Stimulated activated CD4-positive, alpha-beta T cell treated with anti-CD3 and anti-CD28 coated beads, Interleukin-2, amount 100 ng/mL, for 24 hours (primary cell): Measurements from ENCODE around the gene ALDOB.
A peak's percentile ranks its signal among the peaks of the same experiment; 100 is the strongest.

ENCODE experiments used
- DNase-seq, 2 donors: peaks; one replicate each; pipeline ENCODE4 v3.0.0-alpha.2; 2020

Gene ALDOB

DNA sequence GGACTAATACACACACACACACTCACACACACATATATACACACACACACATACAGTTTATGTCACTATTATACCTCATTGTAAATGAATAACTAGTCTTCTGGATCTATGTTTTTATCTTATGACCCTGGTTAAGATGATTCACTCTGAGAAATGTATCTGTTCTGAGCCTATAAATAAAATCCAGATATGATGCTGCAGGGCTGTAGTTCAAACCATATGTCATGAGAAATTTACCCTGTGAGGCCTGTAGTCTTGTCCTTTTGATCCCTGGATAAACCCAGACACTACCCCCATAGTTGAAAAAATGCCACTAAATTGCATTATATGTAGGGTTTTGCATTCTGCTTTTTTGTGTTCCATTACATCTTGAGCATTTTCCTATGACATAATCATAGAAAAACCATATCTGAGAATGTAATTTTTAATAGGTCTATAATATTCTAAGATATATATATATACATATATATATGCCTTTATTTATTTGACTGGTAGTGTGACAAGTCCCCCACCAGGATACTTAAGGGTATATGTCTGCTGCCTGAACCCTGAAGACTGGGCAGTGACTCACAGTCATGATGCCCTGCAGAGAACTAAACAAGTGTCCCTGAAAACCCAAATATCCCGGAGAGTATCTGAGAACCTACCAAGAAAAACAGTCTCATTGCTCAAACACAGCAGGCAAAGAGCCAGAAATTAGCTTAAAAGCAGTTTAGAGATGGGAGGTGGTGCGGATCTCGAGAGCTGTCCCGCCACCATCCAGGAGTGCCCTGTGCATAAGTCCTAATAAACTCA, 18.4 kb upstream of the ALDOB start:
- DNase-seq = no peak

DNA sequence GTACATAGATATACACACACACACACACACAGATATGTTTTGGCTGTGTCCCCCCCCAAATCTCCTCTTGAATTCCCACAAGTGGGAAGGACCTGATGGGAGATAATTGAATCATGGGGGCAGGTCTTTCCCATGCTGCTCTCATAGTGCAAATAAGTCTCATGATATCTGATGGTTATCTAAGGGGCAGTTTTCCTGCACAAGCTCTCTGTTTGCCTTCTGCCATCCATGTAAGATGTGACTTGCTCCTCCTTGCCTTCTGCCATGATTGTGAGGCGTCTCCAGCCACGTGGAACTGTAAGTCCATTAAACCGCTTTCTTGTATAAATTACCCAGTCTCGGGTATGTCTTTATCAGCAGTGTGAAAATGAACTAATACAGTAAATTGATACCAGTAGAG, 15.9 kb upstream of the ALDOB start:
- DNase-seq = no peak

DNA sequence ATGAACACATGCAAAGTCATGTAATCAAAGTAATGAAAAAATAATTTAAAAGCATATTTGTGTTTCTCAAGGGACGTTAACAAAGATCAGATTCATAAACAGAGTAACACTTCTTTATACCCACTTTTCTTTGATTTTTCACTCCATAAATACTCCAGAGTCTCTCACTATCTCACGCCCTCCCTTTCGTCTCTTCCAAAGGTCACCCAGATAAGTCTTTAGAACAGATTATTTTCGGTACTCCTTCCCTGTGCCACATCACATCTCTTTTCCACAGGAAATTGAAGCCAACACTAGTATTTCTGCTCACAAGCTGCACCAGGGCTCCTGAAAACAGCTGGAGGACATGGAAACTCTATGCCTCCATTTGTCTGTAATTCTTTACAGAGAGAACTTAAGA, 15.4 kb upstream of the ALDOB start:
- DNase-seq = no peak

DNA sequence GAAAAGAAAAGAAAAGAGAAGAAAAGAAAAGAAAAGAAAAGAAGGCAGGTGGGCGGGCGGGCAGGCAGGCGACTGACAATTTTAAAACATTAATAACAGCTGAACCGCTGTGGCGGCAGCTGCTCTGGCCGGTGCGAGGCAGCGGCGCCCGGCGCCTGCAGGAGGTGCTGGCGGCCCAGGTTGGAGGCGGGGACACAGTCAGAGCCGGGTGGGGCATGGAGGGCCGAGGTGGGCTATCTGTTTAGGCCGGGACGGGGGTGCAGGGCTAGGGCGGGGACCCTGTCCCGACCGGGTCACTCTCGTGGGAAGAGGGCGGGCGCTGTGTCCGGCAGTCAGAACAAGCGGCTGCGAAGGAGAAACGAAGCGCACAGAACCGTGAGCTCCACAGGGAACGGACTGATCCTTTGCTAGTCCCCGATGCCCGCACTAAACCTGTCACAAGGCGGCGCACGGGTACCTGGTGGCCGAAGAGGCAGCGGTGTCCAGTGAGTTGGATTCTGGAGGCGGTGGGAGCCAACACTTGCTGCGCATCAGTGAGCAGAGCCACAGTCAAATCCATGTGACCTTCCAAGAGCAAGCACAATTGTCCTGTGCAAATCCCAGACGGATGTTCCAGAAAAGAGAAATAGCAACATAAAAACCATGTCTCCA, 13.6 kb upstream of the ALDOB start:
- peak; percentile 40 to 57 for DNase-seq

DNA sequence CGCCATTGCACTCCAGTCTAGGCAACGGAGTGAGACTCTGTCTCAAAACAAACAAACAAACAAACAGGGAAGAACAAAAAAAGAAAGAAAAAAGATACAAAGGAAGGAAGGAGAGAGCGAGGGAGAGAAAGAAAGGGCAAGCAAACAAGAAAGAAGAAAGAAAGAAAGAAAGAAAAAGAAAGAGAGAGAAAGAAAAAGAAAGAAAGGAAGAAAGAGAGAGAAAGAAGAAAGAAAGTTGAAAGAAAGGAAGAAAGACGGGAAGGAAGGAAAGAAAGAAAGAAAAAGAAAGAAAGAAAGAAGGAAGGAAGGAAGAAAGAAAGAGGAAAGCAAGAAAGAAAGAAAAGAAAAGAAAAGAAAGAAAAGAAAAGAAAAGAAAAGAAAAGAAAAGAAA, 13.1 kb upstream of the ALDOB start:
- no peak for DNase-seq

DNA sequence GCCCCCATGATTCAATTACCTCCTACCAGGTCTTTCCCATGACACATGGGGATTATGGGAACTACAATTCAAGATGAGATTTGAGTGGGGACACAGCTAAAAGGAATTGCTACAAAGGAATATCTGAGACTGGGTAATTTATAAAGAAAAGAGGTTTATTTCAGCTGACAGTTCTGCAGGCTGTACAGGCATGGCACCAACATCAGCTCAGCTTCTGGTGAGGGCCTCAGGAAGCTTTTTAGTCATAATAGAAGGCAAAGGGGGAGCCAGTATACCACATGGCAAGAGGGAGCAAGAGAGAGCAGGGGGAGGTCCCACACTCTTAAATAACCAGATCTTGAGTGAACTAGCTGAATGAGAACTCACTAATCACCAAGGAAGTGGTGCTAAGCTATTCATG, 11.2 kb upstream of the ALDOB start:
- DNase-seq = no peak

DNA sequence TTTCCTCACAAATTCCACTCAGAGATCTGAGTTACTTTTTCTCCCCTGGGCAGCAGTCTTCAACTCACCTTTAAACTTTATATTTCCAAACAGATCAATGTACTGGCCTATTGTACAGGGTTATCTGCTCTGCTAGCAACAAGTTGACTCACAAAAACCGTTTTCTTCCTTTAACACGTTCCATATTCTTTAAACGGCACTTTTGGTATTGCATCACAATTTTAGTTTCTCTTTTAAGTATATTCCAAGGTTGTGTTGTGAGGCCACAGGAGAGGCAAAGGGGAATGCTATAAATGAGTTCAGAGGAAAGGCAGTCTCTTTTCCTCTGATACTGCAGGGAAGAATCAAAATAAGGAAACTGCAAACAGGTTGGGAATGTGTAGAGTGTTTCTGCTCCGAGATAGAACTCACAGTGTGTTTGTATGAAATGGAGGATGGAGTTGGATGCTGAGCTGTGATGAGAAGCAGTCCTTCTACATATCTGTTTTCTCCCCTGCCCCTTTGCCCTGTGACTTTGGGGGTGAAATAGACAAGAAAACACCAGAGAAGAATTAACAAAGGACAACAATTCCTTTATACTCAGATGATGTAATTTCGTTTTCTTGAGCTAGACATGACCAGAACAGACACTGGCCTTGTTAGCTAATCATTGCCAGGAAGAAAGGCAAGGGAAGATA, 9.9 kb upstream of the ALDOB start:
- no peak for DNase-seq

DNA sequence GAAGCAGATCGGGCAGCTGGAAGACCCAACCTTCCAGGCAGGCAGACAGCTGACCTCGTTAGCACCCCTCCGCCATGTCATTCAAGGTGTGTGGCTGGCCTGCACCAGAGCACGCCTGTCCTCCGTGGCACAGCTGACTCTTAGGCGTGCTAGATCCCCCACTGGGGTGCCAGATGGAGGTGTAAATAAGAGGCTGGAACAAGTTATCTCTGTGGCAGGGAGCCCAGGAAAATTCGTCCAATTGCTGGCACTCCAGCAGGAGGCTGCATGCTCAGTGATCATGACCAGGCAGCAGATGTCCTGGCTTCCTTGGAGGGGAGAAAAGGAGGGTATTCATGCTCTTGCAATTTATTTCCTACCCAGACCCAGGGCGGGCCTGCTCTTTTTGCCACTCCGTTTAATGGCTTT, 7.8 kb upstream of the ALDOB start:
- DNase-seq = no peak

DNA sequence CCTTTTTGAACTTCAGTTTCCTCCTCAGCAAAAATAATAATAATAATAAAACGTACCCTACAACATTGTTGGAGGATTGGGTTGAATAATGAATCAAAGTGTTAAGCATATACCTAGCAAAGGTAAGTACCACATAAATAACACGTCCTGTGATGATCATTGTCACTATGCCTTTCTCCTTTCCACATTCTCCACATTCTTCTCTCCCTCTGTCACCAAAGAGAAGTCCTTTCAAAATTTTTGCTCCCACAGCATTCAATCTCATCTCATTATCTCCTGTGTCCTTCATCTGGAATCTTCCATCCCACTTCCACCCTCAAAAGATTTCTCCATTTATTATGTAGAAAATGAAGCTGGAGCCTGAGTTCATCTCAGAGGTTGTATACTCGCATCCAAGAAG, 7.2 kb upstream of the ALDOB start:
- no peak for DNase-seq

DNA sequence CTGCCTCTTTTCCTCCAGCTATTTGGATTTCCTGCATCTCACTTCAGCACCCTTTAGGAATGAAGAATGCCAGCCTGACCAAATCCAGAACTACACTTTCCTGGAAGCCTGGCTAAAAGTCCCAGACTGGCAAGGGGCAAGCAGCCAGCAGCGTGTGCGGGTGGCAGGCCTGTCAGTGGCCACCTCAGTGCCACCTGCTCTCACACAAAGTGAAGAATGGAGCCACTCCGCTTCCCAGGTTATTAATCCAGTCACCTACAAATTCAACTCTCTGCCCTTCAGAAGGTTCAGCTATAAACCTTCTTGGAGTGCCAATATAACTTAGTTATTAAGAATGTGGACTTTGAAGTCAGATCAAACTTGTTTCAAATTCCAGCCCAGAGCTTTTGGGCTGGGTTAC, 6.7 kb upstream of the ALDOB start:
- no peak for DNase-seq

DNA sequence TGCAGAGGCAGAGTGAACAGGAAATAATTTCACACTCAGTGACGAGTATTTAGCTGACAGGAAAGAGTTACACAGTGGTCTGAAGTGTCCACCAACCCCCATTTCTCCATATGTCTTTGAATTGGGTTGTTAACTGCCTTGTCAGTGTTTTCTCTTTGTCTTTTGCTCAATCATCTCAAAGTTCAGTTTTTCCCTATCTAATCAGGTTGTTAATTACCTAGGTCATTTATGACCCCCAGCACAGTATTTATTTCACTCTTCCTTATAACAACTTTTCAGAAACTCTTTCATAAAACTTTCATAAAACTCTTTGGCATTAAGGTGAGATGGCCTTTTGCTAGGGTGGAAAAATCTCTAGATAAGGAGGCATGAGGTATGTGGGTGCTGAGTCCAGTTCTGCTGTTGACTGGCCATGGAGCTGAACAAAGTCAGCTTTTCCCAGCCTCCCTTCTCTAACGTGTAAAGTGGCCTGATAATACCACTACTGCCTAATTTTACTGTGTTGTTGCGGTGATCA, 5.2 kb upstream of the ALDOB start:
- DNase-seq = no peak

DNA sequence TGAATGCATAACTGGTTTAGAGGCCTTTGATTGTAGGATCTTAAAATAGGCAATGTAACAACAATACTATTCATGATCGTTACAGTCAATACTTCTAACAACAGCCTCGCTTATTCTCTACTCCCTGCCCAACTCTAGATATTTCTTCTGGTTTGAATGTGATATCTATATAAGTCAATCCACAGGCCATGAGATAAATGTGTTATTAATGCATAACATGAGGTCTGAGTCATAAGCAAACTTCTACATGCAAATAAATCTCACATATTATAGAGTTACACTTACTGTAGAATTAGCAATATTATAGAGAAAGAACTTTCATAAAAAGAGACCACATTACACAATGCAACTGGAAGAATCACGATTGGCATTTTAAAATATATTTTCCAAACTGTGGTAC, 2.9 kb upstream of the ALDOB start:
- no peak for DNase-seq

DNA sequence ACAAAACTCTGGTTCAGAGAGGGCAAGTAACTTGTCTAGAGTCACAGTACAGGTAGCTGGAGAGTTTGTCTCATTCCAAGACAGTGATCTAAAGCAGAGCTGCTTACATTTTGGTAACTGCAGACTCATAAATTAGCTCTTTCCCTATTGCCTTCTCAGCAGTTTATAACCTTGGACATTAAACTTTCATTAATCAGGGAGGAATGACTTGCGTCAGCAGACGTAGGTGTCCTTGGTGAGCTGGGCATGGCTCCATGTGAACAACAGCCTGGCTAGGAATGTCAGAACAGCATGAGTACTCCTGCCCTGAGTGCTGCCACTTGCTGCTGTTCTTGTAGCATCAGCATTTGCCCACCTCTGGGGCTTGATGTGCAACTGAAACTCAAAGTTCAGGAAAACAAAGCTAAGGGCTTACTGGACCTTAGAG, 2.2 kb upstream of the ALDOB start:
- DNase-seq = no peak

DNA sequence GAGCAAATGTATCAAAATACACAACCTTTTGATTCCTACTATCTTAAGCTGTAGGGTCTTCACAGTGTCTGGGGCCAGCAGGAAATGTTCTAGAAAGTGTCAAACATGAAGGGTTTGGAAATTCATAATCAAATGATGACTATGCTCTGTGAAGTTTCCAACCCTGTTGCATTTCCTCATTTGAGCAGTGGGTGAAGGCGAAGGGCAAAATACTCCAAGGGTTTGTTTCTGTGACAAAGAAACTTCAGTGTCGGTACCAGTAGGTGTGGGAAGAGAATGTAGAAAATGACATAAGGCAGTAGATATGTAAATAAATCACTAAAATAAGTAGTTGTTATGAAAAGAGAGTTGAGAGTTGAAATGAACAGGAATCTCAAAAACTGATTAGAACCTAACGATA, 576 bp downstream of the ALDOB start:
- no peak for DNase-seq

DNA sequence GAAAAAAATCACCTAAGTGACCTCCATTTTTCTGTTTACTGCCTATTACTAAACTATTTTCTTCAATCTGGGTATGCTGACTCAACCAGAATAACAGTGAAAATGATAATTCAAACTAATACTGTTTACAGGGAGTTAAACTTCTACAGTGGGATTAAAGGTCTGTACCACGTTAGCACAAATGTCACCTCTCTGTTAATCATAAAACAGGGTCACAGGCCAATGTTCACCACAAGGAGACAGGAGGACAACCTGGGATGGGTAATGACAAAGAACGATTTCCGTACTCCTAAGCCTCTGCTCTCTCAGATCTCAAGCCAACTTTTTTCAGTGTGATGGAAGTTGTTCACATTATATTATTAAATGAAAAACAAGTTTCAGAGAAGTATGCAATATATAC, 2.3 kb downstream of the ALDOB start:
- no peak for DNase-seq

DNA sequence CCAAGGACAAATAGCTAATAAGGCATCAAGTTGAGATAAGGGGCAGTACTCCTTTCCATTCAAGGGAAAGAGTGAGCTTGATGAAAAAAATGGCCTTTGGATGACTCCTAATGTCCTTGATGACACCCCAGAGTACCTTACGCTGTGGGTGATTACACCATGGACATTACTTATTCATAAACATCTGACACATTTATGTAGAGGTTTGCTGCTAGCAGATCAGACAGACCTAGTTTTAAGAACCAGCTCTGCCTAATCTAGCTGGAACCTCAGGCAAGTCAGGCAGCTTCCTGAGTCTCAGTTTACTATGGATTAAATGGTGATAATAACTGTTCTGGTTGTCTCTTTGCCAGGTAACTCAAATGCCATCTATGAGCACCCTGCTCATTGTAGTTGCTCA, 2.8 kb downstream of the ALDOB start:
- DNase-seq = no peak

DNA sequence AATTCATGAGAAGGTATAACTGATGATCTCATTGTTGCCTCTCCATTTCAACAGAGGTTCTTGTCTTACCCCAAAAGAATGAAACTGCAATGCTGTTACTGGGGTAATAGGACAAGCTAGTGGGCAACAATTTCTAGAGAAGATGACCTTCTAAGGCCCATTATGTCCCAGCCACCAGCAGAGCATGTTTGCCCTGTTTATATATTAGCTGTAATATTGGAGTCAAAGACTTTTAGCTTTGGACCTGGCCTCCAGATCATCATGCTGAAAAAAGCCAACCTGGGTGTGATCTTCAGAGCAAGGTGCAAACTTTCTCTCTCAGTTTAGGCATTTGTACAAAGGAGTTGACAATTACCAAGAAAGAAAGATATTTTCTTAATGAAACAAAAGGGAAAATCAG, 3.4 kb downstream of the ALDOB start:
- no peak for DNase-seq

DNA sequence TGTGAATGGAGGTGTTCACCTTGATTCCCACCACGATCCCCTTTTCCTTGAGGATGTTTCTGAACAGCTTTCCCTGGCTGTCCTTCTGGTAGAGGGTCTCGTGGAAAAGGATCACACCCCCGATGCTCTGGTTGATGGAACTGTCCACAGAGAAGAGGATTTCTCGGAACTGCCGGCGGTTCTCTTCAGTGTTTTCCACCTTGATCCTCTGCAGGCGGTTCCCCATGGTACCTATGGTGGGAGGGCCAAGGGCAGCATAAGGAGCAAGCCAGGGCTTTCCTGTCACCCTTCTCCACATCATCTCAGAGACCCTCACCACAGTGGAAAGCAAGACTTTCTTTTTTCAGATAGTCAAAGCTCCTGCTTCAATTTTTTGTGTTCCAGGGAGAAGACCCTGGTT, 5.8 kb downstream of the ALDOB start:
- no peak for DNase-seq

DNA sequence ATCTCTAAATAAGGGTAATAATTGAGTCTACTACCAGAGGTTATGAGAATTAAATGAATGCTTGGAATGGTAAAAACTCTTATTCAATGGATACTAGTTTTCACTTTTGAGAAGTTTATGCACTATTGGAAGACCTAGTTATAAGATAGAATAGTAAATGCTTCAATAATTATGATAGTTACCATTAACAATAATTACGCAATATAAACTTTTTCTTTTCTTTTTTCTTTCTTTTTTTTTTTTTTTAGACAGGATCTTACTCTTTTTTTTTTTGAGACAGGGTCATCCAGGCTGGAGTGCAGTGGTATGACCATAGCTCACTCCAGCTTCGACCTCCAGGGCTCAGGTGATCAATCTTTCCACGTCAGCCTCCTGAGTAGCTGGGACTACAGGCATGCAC, 6.7 kb downstream of the ALDOB start:
- no peak for DNase-seq

DNA sequence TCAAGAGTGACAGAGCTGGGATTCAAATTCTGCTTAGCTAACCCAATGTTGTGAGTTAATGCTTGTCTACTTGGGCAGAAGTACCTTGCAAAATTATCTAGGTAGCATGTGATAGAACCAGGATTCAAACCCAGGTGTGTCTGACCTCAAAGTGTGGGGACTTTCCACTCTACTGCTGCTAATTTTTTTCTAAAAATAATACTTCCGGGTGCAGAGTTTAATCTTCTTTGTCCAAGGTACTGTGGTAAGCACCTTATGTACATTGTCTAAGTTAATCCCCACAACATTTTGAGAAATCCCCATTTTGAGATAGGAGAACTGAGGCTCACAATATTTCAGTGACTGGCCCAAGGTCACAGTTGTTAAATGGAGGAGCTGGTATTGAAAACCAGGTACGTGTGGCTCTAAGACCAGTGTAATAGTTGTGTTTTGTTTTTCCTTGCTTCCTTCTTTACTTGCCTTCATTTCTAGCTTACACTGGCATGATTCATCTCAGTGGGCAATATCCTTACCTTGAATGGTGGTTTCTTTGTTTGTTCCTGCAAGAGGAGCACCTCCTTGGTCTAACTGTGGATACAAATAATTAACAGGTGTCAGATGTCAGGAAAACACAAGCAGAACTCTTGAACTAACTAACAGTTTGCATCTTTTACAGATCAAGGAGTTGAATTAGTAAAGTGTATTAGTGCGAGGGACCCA, 7.5 kb downstream of the ALDOB start:
- DNase-seq = no peak

DNA sequence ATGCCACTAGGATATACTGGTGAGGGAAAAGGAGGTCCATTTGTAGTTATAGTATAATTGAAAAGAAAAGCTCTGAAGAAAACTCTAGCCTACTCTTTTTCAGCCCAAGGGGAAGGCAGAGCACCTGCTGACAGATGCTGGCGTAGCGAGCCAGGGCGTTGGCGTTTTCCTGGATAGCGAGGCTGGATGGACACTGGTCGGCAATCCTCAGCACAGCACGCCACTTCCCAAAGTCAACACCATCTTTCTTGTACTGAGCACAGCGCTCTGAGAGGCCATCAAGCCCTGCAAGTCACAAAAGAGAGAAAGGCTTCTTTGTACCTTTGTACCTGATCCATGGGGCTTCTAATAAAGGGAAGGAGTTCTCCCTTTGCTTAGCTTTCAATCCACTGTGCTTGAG, 8.2 kb downstream of the ALDOB start:
- no peak for DNase-seq

DNA sequence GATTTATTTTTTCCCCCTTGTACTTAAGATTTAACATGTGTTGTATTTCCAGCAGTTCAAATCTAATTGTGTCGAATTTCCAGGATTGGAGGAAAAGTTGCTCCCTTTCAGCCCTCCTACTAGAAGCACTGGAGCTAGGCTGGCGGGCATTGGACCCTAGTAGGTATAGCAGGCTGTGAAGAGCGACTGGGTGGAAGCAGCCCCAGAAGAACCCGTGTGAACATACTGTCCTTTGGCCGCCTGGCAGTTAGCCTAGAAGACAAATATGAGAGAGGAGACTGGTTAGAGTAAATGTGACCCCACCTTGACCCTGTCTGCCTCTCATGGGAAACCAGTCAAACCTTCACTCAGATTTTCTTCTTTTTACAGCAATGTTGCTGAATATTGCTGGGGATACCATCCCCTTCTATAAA, 13.9 kb downstream of the ALDOB start:
- DNase-seq = no peak

DNA sequence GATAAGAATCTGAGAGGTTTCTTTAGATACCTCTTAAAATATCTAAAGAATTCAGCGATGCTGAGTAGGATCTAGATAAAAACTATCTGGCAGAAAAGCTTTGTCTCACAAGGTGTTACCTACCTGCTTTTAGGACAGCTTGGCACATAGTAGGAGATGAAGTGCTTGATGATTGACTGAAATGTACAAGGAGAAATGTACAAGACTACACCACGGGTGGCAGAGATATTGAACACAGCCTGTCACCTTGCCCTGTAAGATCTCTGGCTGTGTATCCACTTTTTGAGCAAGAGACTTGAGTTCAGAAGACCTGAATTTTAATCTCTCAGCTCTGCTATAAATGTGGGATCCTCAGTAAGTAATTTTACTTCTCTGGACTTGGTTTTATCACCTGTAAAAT, 15.7 kb downstream of the ALDOB start:
- DNase-seq = no peak
